ENCODE results near the gene FOXA3. TPM values are rescaled to one million over a fixed set of nuclear protein-coding genes. Genes with fewer than 3 reads are reported as not detected.
A peak's percentile ranks its signal among the peaks of the same experiment; 100 is the strongest.

FOXA3 gene
- total and polyA plus RNA-seq, 2 experiments from 2014 or later: not detected

GRCh38 chr19:45883881-45884681, 20.0 kb downstream of the FOXA3 start:
- in situ Hi-C loops (cut with MboI): no loop called here
- no peak for TF ChIP-seq EZH2phosphoT487 (IDR thresholded peaks at IDR 0.05; ENCODE audit: insufficient read depth, low read depth)
- no peak for TF ChIP-seq EZH2 (IDR thresholded peaks at IDR 0.05; ENCODE audit: insufficient read depth, poor library complexity, severe bottlenecking)
- no peak overlapping the region for H3K27ac ChIP-seq
- no peak overlapping the region for H2AFZ ChIP-seq
- H3K27me3 ChIP-seq (replicated peaks; ENCODE audit: insufficient read depth): no peaks in the 10 kb centered on the region
- no peaks in the 10 kb centered on the region for H3K36me3 ChIP-seq (ENCODE audit: low read depth)
- H3K79me2 ChIP-seq (ENCODE audit: insufficient read depth): peaks cover 21% of the 10 kb centered on the region
- DNase-seq: no peak
- peak overlapping the region; percentile 18; the same call in 1 of the 2 replicates for H3K9ac ChIP-seq
- H3K4me1 ChIP-seq (ENCODE audit: insufficient read depth): peaks cover 4% of the 10 kb centered on the region
- peaks cover 5% of the 10 kb centered on the region for H3F3A ChIP-seq (ENCODE audit: insufficient read depth)
- peak overlapping the region; percentile 29; the same call in 1 of the 2 replicates for H3K4me3 ChIP-seq
- no peaks in the 10 kb centered on the region for H4K20me1 ChIP-seq (ENCODE audit: insufficient read depth)
- WGBS, 2 experiments (ENCODE audit: low coverage in 1 of 2, low lambda C conversion rate in 2 of 2, missing lambda C conversion rate in 2 of 2): 91 to 92% methylated on average over 40 to 57 of the region's 57 CpGs
- no peaks in the 10 kb centered on the region for H3K9me3 ChIP-seq (ENCODE audit: low read depth)
- H3K4me2 ChIP-seq (ENCODE audit: unreplicated experiment): peak overlapping the region; percentile 56
- no peaks in the 10 kb centered on the region for H3K9me2 ChIP-seq (ENCODE audit: insufficient read depth)

- DNase-seq: peak; percentile 60
- in situ Hi-C loops (cut with MboI): no loop called here
- Histone ChIP-seq H3K9me2 (ENCODE audit: insufficient read depth) (no peaks in the 10 kb centered on the region), H3K9me3 (ENCODE audit: low read depth) (no peaks in the 10 kb centered on the region), H4K20me1 (ENCODE audit: insufficient read depth) (no peaks in the 10 kb centered on the region), H3K79me2 (ENCODE audit: insufficient read depth) (peaks cover 21% of the 10 kb centered on the region), H3K4me1 (ENCODE audit: insufficient read depth) (peaks cover 4% of the 10 kb centered on the region), H3F3A (ENCODE audit: insufficient read depth) (peaks cover 5% of the 10 kb centered on the region), H3K27ac (peak overlapping the region; percentile 79), H3K9ac (peak overlapping the region; percentile 92), H2AFZ (peak overlapping the region; percentile 88; the same call in 1 of the 2 replicates), H3K4me3 (peak overlapping the region; percentile 89), H3K27me3 (replicated peaks; ENCODE audit: insufficient read depth) (no peaks in the 10 kb centered on the region), H3K36me3 (ENCODE audit: low read depth) (no peaks in the 10 kb centered on the region), H3K4me2 (ENCODE audit: unreplicated experiment) (peak overlapping the region; percentile 83)
- TF ChIP-seq EZH2phosphoT487 (IDR thresholded peaks at IDR 0.05; ENCODE audit: insufficient read depth, low read depth): no peak
- no peak for TF ChIP-seq EZH2 (IDR thresholded peaks at IDR 0.05; ENCODE audit: insufficient read depth, poor library complexity, severe bottlenecking)
- 52 to 65% methylated on average over 45 to 55 of the region's 72 CpGs for WGBS, 2 experiments (ENCODE audit: low coverage in 1 of 2, low lambda C conversion rate in 2 of 2, missing lambda C conversion rate in 2 of 2)
Measured at GRCh38 chr19:45884682-45885555, 20.8 kb downstream of the FOXA3 start.

GRCh38 chr19:45885556-45886426, 21.7 kb downstream of the FOXA3 start, which contains the start of gene IRF2BP1:
TSS of gene IRF2BP1 (minus strand) at chr19:45886141. CDS start at chr19:45885774, 367 bp downstream.
- H3F3A ChIP-seq (ENCODE audit: insufficient read depth): peaks cover 5% of the 10 kb centered on the region
- peak within 1 kb of the TSS; percentile 83 for H3K4me2 ChIP-seq (ENCODE audit: unreplicated experiment)
- no peaks in the 10 kb centered on the region for H3K27me3 ChIP-seq (replicated peaks; ENCODE audit: insufficient read depth)
- peak; percentile 98 for DNase-seq
- peak within 1 kb of the TSS; percentile 89 for H3K4me3 ChIP-seq
- H3K4me1 ChIP-seq (ENCODE audit: insufficient read depth): peaks cover 4% of the 10 kb centered on the region
- H3K27ac ChIP-seq: peak within 1 kb of the TSS; percentile 79
- in situ Hi-C loops (cut with MboI): no loop called here
- H2AFZ ChIP-seq: peak within 1 kb of the TSS; percentile 88
- no peaks in the 10 kb centered on the region for H4K20me1 ChIP-seq (ENCODE audit: insufficient read depth)
- WGBS, 2 experiments (ENCODE audit: low coverage in 1 of 2, low lambda C conversion rate in 2 of 2, missing lambda C conversion rate in 2 of 2): 1% methylated on average over 49 to 67 of the region's 107 CpGs
- H3K9me2 ChIP-seq (ENCODE audit: insufficient read depth): no peaks in the 10 kb centered on the region
- peaks cover 21% of the 10 kb centered on the region for H3K79me2 ChIP-seq (ENCODE audit: insufficient read depth)
- no peaks in the 10 kb centered on the region for H3K9me3 ChIP-seq (ENCODE audit: low read depth)
- no peak for TF ChIP-seq EZH2 (IDR thresholded peaks at IDR 0.05; ENCODE audit: insufficient read depth, poor library complexity, severe bottlenecking)
- TF ChIP-seq EZH2phosphoT487 (IDR thresholded peaks at IDR 0.05; ENCODE audit: insufficient read depth, low read depth): no peak
- H3K9ac ChIP-seq: peak within 1 kb of the TSS; percentile 92
- H3K36me3 ChIP-seq (ENCODE audit: low read depth): no peaks in the 10 kb centered on the region
